ENCODE measurements around the gene DIPK1C.

GRCh38 chr18:74389171-74389927, 67.8 kb downstream of the DIPK1C start:
- TF ChIP-seq POLR2A (IDR thresholded peaks at IDR 0.05) (no peak), CTCF (IDR thresholded peaks at IDR 0.05) (no peak)
